ENCODE measurements around the gene TAF5.

DNA sequence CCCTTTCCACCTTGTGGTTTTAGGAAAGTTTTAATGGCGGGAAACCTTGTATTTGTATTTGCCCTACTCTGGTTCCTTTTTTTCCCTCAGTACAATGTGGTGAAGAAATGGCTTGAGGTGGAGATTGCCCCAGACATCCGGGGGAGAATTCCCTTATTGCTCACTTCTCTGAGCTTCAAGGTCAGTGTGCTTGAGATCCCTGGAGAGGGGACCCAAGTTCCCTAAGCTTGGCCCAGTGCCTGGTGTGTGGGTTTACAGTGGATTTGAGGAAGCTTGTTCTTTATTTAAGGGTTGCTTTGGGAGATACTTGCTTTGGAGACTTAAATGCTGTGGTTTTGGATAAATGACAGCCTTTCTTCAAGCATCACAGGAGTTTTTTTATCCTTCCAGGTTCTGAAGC, 66.1 kb downstream of the TAF5 start:
- TF ChIP-seq EZH2 (IDR thresholded peaks at IDR 0.05), result no peak
- no peak for TF ChIP-seq FOXP2 (optimal IDR thresholded peaks at IDR 0.05; ENCODE audit: control extremely low read depth, extremely low read length, insufficient read depth)
- TF ChIP-seq POLR2AphosphoS5 (IDR thresholded peaks at IDR 0.05; ENCODE audit: borderline replicate concordance, low read depth, low read length), result no peak

All from SK-N-MC (cell line).